Activated T-helper 2 cell treated with anti-CD3 and anti-CD28 coated beads, Interferon-gamma antibody, Interleukin-2, Interleukin-4, amounts not matched to agents 10 μg/mL and 5 μg/mL and 100 μg/mL, durations not matched to agents 14 hours and 24 hours and 36 hours (primary cell): ENCODE results near the gene COMMD7. TPM values are rescaled to one million over a fixed set of nuclear protein-coding genes. Genes with fewer than 3 reads are reported as not detected.
A peak's percentile ranks its signal among the peaks of the same experiment; 100 is the strongest.
"Not testable (repeated sequence)": the region's sequence is repeated elsewhere in the genome, so short reads cannot be mapped to it uniquely, and the experiment has no call there.

Experiments used
- DNase-seq: peaks from one replicate; pipeline ENCODE4 v3.0.0; 2021; ENCODE audit warnings: low spot score
- H3K27ac Mint-ChIP-seq: one replicate; pipeline ENCODE4 v1.8.0; 2021; ENCODE audit warnings: mixed read lengths
- H3K27me3 Mint-ChIP-seq: one replicate; pipeline ENCODE4 v1.8.0; 2021; ENCODE audit warnings: low read depth, mixed read lengths
- H3K36me3 Mint-ChIP-seq: one replicate; pipeline ENCODE4 v1.8.0; 2021; ENCODE audit warnings: low read depth, mixed read lengths
- H3K4me1 Mint-ChIP-seq: one replicate; pipeline ENCODE4 v1.8.0; 2021; ENCODE audit warnings: low read depth, mixed read lengths
- H3K4me3 Mint-ChIP-seq: one replicate; pipeline ENCODE4 v1.8.0; 2021; ENCODE audit warnings: low read depth, mild to moderate bottlenecking, moderate library complexity, mixed read lengths
- H3K9me3 Mint-ChIP-seq: one replicate; pipeline ENCODE4 v1.8.0; 2021; ENCODE audit warnings: mixed read lengths
- intact Hi-C: fragments of 100-400 bp; cut with micrococcal nuclease; formaldehyde crosslinking; loops from one replicate; pipeline ENCODE4 v1.15.1; 2023
- total RNA-seq: library from RNA; stranded (reverse); gene quantifications from 2 replicates; pipeline ENCODE4 v1.2.3, GENCODE V29; 2022

Gene COMMD7
- total RNA-seq, 1 donor from 2014 or later, result 55.7 TPM

DNA sequence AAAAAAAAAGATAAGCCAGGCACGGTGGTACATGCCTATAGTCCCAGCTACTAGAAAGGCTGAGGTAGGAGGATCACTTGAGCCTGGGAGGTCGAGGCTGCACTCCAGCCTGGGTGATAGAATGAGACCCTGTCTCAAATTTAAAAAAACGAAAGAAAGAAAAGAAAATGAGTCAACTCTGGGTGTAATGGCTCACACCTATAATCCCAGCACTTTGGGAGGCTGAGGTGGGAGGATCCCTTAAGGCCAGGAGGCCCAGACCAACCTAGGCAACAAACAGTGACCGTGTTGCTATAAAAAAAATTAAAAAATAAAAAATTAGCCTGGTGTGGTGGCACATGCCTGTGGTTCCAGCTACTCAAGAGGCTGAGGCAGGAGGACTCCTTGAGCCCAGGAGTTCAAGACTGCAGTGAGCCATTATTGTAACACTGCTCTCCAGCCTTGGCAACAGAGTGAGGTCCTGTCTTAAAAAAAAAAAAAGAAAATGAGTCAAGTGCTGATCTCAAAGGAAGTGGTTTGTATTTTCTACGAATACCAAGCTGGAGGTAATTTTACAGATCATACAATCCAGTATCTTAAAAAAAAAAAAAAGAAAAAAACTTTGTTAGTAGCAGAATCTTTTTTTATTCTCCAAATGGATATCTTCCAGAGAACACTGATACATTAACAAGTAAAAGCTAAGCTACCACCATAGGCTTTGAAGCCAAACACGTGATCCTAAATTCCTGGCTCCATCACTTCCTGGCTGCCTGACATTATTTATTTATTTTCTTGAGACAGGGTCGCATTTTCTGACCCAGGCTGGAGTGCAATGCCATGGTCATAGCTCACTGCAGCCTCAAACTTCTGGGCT, 5.7 kb downstream of the COMMD7 start:
- intact Hi-C loops, result no loop called here
- H3K4me1 Mint-ChIP-seq, result peaks cover 18% of the 10 kb centered on the region

DNA sequence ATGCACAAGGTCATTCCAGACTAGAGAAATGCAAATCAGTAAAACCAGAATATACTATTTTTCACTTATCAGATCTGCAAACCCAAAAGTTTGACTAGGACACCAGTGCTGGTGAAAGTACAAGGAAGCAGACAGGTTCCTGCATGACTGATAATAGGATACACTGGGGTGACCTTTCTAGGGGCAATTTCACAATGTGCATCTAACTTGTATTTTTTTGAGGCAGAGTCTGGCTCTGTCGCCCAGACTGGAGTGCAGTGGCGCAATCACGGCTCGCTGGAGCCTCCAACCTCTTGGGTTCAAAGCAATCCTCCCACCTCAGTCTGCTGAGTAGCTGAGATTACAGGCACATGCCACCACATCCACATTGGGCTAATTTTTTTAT, 11.4 kb downstream of the COMMD7 start:
- Mint-ChIP-seq H3K4me3 (no peak overlapping the region), H3K27ac (peak overlapping the region; percentile 83), H3K27me3 (no peaks in the 10 kb centered on the region), H3K9me3 (no peaks in the 10 kb centered on the region), H3K36me3 (peaks cover 39% of the 10 kb centered on the region), H3K4me1 (peaks cover 25% of the 10 kb centered on the region)
- DNase-seq, result no peak
- intact Hi-C loops, result no loop called here

More for the DNA sequence above, 5.7 kb downstream of the COMMD7 start:
- peak; percentile 42 for DNase-seq
- peaks cover 11% of the 10 kb centered on the region for H3K36me3 Mint-ChIP-seq
- no peaks in the 10 kb centered on the region for H3K27me3 Mint-ChIP-seq
- H3K9me3 Mint-ChIP-seq, result no peaks in the 10 kb centered on the region
- H3K4me3 Mint-ChIP-seq, result no peak overlapping the region
- peak overlapping the region; percentile 91 for H3K27ac Mint-ChIP-seq

DNA sequence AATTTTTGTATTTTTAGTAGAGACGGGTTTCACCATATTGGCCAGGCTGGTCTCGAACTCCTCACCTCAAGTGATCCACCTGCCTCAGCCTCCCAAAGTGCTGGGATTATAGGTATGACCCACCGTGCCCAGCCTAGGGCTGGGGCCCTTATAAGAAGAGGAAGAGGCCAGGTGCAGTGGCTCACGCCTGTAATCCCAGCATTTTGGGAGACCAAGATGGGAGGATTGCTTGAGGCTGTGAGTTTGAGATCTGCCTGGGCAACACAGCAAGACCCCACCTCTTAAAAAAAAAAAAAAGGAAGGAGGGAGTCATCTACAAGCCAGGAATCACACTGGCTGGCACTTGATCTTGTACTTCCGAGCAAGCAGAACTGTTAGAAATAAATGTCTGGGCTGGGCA, 13.9 kb downstream of the COMMD7 start:
- H3K4me1 Mint-ChIP-seq, result peaks cover 18% of the 10 kb centered on the region

DNA sequence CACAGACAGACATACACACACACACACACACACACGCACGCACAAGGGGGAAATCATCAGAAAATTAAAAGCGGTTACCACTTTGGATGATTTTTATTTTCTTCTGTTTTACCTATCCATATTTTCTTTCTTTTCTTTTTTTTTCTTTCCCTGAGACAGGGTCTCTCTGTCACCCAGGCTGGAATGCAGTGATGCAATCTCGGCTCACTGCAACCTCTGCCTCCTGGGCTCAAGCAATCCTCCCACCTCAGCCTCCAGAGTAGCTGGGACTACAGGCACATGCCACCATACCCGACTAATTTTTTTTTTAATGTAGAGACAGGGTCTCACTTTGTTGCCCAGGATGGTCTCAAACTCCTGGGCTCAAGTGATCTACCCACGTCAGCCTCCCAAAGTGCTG, 14.8 kb downstream of the COMMD7 start:
- DNase-seq, intact Hi-C loops, H3K4me3 Mint-ChIP-seq, H3K27ac Mint-ChIP-seq, H3K9me3 Mint-ChIP-seq, H3K27me3 Mint-ChIP-seq: not testable (repeated sequence)
- peaks cover 46% of the 10 kb centered on the region for H3K36me3 Mint-ChIP-seq
- H3K4me1 Mint-ChIP-seq, result peaks cover 18% of the 10 kb centered on the region

More for the DNA sequence above, 13.9 kb downstream of the COMMD7 start:
- H3K27ac Mint-ChIP-seq, DNase-seq, H3K9me3 Mint-ChIP-seq, intact Hi-C loops, H3K4me3 Mint-ChIP-seq, H3K27me3 Mint-ChIP-seq: not testable (repeated sequence)
- H3K36me3 Mint-ChIP-seq, result peaks cover 46% of the 10 kb centered on the region

DNA sequence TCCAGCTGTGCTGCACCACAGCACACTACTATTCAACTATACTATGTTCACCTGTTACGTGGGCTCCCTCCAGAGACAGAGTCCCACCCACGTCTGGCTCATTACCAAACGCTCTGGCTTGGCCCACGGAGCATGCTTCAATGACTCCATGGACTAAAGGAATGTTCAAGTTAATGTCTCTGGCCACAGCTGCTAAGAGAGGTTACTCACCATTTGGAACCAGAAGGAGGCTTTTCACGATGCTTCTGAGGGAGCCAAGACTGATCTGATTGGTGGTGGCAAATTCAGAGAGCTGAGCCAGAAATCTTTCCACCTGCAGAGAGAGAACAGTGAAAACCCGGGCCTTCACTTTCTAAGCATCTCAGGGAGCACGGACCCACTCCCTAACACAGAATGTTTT, 15.6 kb downstream of the COMMD7 start:
- Mint-ChIP-seq H3K9me3 (no peaks in the 10 kb centered on the region), H3K27ac (no peak overlapping the region), H3K27me3 (no peaks in the 10 kb centered on the region), H3K36me3 (peaks cover 46% of the 10 kb centered on the region), H3K4me3 (no peak overlapping the region), H3K4me1 (peaks cover 18% of the 10 kb centered on the region)
- no peak for DNase-seq
- intact Hi-C loops, result no loop called here

DNA sequence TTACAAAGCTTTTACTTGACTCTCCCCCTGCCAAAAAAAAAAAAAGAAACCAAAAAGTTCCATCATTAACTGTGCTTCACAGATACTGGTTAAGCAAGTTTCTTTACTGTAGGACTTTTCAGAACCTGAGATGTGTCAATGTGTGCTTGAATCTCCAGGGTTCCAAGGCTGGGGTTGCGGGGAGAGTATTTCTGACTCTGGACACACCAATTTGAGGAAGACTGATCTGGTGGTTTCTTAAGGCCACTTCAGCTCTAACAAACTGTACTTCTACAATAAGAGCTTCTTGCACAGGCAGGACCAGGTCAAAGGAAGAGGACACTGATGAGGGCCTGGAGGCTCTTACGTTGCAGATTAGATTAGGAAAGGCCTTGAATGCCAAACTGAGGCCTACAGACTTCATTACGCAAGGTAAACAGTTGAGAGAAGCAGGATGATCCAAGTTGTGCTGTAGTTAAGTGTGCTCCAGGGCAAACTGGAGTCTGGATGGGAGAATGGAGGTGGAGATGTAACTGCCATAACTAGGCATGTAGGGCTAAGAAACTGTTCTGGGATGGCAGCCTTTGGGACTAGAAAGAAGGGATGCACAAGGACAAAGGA, 24.4 kb downstream of the COMMD7 start:
- H3K9me3 Mint-ChIP-seq, result no peaks in the 10 kb centered on the region
- H3K36me3 Mint-ChIP-seq, result peaks cover 24% of the 10 kb centered on the region
- intact Hi-C loops, result no loop called here
- H3K4me3 Mint-ChIP-seq, result no peak overlapping the region
- H3K27ac Mint-ChIP-seq, result no peak overlapping the region
- no peaks in the 10 kb centered on the region for H3K4me1 Mint-ChIP-seq
- H3K27me3 Mint-ChIP-seq, result no peaks in the 10 kb centered on the region
- no peak for DNase-seq

DNA sequence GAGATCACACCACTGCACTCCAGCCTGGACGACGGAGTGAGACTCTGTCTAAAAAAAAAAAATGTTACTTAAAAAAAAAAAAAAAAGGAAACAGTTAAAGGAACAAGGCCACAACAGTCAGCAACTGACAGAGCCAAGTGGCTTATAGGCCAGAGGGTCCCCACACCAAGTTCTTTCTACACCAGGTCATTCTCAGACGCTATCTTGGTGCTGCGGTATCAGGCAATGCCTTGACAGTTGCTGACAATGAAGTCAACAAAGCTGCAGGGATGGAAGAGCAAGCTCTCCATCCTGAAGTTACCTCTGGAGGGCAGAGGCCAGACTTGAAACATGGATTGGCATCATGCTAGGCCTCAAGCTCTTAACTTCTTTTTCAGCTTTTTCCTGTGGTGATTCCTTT, 31.9 kb downstream of the COMMD7 start:
- DNase-seq, result no peak
- Mint-ChIP-seq H3K9me3 (no peaks in the 10 kb centered on the region), H3K36me3 (peaks cover 23% of the 10 kb centered on the region), H3K4me1 (peaks cover 6% of the 10 kb centered on the region), H3K4me3 (no peak overlapping the region), H3K27ac (no peak overlapping the region), H3K27me3 (no peaks in the 10 kb centered on the region)
- intact Hi-C loops, result no loop called here

DNA sequence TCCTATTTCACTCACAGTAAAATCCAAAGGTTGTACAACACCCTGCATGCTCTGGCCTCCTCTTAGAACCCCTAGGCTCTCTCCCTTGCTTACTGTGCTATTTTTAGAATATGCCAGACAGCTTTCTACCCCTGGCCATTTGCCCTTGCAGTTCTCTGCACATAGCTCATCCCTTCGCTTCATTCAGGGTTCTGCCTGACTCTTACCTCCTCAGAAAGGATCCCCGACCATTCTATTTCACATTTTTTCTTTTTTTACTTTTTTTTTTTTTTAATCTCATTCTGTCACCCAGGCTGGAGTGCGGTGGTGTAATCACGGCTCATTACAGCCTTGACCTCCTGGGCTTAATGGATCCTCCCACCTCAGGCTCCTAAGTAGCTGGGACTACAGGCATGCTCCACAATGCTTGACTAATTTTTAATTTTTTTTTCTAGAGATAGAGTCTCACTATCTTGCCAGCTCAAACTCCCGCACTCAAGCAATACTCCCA, 33.6 kb downstream of the COMMD7 start:
- DNase-seq, result no peak
- H3K9me3 Mint-ChIP-seq, result no peaks in the 10 kb centered on the region
- no peaks in the 10 kb centered on the region for H3K27me3 Mint-ChIP-seq
- H3K4me1 Mint-ChIP-seq, result peaks cover 6% of the 10 kb centered on the region
- H3K36me3 Mint-ChIP-seq, result peaks cover 32% of the 10 kb centered on the region
- intact Hi-C loops, result no loop called here
- no peak overlapping the region for H3K4me3 Mint-ChIP-seq
- H3K27ac Mint-ChIP-seq, result peak overlapping the region; percentile 51

DNA sequence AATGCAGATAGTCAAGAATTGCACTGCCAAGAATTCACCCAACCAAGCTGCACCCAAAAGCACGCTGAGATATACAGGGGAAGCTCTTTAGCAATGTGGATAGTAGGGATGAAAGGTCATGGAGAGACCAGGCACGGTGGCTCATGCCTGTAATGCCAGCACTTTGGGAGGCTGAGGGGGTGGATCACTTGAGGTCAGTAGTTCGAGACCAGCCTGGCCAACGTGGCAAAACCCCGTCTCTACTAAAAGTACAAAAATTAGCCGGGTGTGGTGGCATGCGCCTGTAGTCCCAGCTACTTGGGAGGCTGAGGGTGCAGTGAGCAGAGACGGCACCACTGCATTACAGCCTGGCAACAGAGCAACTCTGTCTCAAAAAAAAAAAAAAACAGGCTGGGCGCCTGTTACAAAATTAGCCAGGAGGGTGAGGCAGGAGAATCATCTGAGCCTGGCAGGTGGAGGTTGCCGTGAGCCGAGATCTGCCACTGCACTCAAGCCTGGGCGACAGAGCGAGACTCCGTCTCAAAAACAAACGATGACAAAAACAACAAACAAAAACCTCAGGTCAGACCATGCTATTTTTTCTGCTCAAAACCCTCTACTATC, 34.1 kb downstream of the COMMD7 start:
- H3K4me1 Mint-ChIP-seq, H3K4me3 Mint-ChIP-seq, H3K27me3 Mint-ChIP-seq, H3K9me3 Mint-ChIP-seq, intact Hi-C loops, DNase-seq, H3K27ac Mint-ChIP-seq: not testable (repeated sequence)
- peaks cover 33% of the 10 kb centered on the region for H3K36me3 Mint-ChIP-seq

DNA sequence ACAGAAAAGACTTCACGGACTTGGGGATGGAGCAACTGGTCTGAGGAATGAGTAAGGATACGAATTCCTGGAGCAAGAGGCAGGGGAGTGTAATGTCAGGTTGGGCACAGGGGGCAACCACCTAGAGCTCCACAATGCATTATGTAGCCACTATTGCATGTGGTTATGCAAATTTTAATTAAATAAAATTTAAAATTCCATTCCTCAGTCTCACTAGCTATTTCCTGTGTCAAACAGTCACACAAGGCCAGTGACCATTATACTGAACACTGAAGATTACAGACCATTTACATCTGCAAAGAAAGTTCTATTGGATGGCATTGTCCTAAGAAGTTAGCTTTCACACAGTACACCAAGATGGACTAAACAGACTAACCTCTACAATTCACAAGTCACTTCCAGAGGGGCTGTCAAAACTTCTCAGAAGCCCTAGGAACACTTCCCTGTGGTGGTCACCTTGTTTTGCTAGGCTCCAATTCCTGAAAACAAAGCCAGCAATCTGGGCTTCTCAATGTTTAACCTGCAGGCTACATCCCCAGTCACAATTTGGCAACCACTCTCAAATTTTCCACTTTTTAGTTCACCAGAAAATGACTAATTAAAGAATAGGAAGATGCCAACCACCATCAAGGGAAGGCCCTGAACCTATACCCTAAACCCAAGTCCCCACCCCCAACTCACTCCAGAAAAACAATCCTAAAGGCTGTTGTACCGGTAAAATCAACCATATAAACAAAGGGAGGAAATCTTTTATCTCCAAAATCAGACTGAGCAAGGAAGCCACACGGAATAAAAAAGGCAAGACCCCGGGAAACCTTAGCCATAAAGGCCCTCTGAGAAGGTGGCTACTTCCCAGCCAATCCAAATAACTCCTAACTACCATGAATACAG, 35.3 kb downstream of the COMMD7 start:
- H3K4me3 Mint-ChIP-seq, result no peak overlapping the region

DNA sequence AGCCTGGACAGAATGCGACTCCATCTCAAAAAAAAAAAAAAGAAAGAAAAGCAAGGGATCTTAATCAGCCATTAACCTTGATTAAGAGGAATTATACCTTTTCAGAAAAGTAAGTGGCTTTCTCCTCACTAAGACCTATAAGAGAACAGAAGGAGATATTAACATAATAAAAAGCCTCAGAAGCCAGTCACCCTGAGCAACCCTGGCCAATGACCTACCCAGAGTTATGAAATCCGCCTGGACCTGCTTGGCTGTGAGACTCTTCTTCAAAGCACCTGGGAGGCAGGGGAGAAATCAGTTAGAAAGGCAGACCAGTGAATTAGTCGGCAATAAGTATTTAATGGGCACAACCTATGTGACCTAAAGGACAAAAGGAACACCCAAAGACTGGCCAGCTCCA, 36.8 kb downstream of the COMMD7 start:
- Mint-ChIP-seq H3K27me3 (no peaks in the 10 kb centered on the region), H3K27ac (no peak overlapping the region), H3K9me3 (no peaks in the 10 kb centered on the region), H3K36me3 (peaks cover 43% of the 10 kb centered on the region), H3K4me1 (peaks cover 6% of the 10 kb centered on the region), H3K4me3 (no peak overlapping the region)
- intact Hi-C loops, result no loop called here
- no peak for DNase-seq

More for the DNA sequence above, 35.3 kb downstream of the COMMD7 start:
- Mint-ChIP-seq H3K27ac (peak overlapping the region; percentile 42), H3K9me3 (no peaks in the 10 kb centered on the region), H3K36me3 (peaks cover 34% of the 10 kb centered on the region), H3K27me3 (no peaks in the 10 kb centered on the region), H3K4me1 (peaks cover 6% of the 10 kb centered on the region)
- intact Hi-C loops, result no loop called here
- DNase-seq, result no peak

DNA sequence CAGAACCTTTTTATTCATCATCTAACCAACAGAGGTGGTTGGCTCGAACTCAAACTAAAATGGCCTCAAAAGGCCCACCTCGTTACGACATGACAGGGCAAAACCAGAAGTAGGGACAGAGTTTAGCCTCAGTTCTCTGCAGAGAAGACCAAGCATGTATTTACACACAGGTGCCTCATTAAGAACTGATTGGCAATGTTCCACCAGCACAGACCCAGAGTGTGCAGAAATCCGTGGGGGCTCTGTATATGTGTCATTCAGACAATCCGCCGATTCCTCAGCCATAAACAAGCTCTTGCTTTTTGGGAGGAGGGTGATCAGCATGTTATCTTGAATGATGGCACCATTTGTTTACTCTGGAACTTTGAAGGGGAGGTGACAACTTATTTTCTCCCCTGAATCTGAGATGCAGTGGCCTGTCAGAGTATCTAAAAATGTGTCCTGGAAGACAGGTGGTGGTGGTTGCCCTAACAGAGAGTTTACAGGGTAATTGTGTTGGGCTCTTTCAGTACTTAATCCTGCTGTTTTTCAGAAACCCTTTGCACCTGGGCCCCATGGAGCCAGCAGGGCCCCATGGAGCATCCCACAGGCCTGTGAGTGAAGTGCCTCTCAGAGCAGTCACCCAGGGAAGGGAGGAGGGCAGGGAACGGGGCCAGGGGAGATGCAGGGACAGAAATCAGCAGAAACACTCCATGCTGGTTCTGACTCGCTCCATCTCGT, 40.4 kb downstream of the COMMD7 start:
- intact Hi-C loops, result no loop called here
- Mint-ChIP-seq H3K4me1 (peaks cover 1% of the 10 kb centered on the region), H3K27me3 (no peaks in the 10 kb centered on the region), H3K4me3 (no peak overlapping the region), H3K9me3 (no peaks in the 10 kb centered on the region), H3K36me3 (peaks cover 56% of the 10 kb centered on the region), H3K27ac (no peak overlapping the region)
- DNase-seq, result no peak
